Limb (tissue), 2 donors: ENCODE data around the gene STAM.
"Not testable (repeated sequence)": the region's sequence is repeated elsewhere in the genome, so short reads cannot be mapped to it uniquely, and the experiment has no call there.

ENCODE experiments used
- DNase-seq, 2 donors: peaks; one replicate each; pipeline ENCODE4 v3.0.0-alpha.2; 2016; ENCODE audit errors: extremely low spot score in 2 of 2

Gene STAM

GRCh38 chr10:17674566-17674965, 30.6 kb downstream of the STAM start:
- DNase-seq, result no peak

- DNase-seq, result no peak
Measured at GRCh38 chr10:17675638-17676037, 31.7 kb downstream of the STAM start.

- no peak for DNase-seq
Measured at GRCh38 chr10:17676919-17677318, 33.0 kb downstream of the STAM start.

- no peak for DNase-seq
Measured at GRCh38 chr10:17682236-17682946, 38.4 kb downstream of the STAM start.

- no peak for DNase-seq
Measured at GRCh38 chr10:17683541-17683940, 39.6 kb downstream of the STAM start.

GRCh38 chr10:17684537-17684936, 40.6 kb downstream of the STAM start:
- DNase-seq, result no peak

- no peak for DNase-seq
Measured at GRCh38 chr10:17685233-17685840, 41.4 kb downstream of the STAM start.

- DNase-seq, result no peak
Measured at GRCh38 chr10:17687117-17687831, 43.3 kb downstream of the STAM start.

GRCh38 chr10:17689137-17689536, 45.2 kb downstream of the STAM start:
- DNase-seq, result no peak

GRCh38 chr10:17693009-17693408, 49.1 kb downstream of the STAM start:
- no peak for DNase-seq

- DNase-seq, result no peak
Measured at GRCh38 chr10:17698696-17699095, 54.7 kb downstream of the STAM start.

- DNase-seq, result no peak
Measured at GRCh38 chr10:17701301-17701700, 57.4 kb downstream of the STAM start.

GRCh38 chr10:17703706-17704105, 59.8 kb downstream of the STAM start:
- DNase-seq, result no peak

GRCh38 chr10:17708821-17709220, 64.9 kb downstream of the STAM start:
- DNase-seq, result no peak

GRCh38 chr10:17709492-17709891, 65.5 kb downstream of the STAM start:
- no peak for DNase-seq

GRCh38 chr10:17710181-17710580, 66.2 kb downstream of the STAM start:
- no peak for DNase-seq

GRCh38 chr10:17712053-17712452, 68.1 kb downstream of the STAM start:
- DNase-seq, result no peak

- DNase-seq, result no peak
Measured at GRCh38 chr10:17712717-17713471, 68.9 kb downstream of the STAM start.

- no peak for DNase-seq
Measured at GRCh38 chr10:17713758-17714157, 69.8 kb downstream of the STAM start.

- DNase-seq, result no peak
Measured at GRCh38 chr10:17716161-17716560, 72.2 kb downstream of the STAM start.

- DNase-seq, result not testable (repeated sequence)
Measured at GRCh38 chr10:17722317-17723014, 78.5 kb downstream of the STAM start.
